Caki2 (cell line): ENCODE data around the gene SMAP2. TPM values are rescaled to one million over a fixed set of nuclear protein-coding genes. Genes with fewer than 3 reads are reported as not detected.
"Not testable (repeated sequence)": the region's sequence is repeated elsewhere in the genome, so short reads cannot be mapped to it uniquely, and the experiment has no call there.

Source experiments
- DNase-seq: peaks from one replicate; pipeline ENCODE4 v3.0.0-alpha.2; 2015; ENCODE audit warnings: low read depth
- in situ Hi-C: cut with HindIII; loops from 2 replicates; pipeline ENCODE4 v1.10.0; 2016; ENCODE audit warnings: low sequenced_read_pairs, low pct_unique_long_range_greater_than_20kb, mixed read lengths
- total RNA-seq: library from RNA; depleted of rRNA; stranded (reverse); fragments of >200 nt; shearing (Covaris generic); gene quantifications from 2 replicates; pipeline ENCODE4 v1.2.3, GENCODE V29; 2014; ENCODE audit warnings: low replicate concordance; rRNA removed

The SMAP2 gene
- total RNA-seq, result 12.2 and 18.9 TPM in 2 replicates

DNA sequence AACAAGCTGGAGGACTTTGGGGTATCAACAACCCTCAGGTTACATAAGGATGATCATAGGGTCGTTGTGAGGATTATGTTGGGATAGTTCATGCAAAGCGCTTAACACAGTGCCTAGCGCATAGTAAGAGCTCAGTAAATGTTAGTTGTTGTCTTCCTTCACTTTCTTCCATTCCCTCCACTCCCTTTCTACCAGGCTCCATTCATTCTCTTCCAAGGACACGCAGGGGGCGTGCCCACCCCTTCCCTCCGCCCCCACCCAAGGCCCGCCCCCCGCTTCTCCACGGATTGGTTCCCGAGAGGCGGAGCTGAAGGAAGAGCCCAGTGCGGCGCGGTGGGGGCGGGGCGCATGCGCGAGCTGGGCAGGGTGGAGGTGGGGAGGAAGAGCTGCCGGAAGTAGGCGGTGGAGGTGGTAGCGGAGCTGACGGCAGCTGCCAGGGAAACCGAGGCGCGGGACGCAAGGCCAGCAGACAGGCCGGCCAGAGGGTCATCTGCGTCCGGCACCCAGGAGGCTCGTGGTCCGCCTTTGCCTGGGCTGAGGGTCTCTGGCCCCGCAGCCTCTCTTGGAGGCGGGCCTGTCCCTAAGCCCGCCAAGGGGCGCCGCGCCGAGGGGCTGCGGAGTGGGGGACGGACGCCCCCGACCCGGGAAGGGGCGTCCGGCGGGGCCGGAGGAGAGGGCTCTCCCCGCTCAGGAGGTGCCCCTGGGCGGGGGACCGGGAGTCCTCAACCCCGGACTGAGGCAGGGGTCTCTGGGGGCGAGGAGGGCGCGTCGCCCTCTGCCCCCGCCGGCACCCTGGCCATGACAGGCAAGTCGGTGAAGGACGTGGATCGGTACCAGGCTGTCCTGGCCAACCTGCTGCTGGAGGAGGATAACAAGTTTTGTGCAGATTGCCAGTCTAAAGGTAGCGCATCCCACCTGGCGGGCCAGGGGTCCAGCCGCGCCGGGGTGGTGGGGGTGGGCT lies at the start of gene SMAP2:
SMAP2 (plus strand) TSS at position 405 of the 961 bp plus-strand sequence; CDS start at position 799, 394 bp downstream.
- in situ Hi-C loops, result no loop called here
- peak; percentile 80 for DNase-seq

DNA sequence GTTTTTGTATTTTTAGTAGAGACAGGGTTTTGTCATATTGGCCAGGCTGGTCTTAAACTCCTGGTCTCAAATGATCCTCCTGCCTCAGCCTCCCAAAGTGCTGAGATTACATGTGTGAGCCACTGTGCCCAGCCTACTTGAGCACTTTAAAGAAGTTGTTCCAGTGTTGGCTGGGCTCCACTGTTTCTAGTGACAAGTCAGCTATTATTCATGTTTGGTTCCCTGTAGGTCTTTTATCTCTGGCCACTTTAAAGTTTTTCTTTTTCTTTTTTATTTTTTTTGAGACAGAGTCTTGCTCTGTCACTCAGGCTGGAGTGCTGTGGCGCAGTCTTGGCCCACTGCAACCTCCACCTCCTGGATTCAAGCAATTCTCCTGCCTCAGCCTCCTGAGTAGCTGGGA lies 42.1 kb upstream of the SMAP2 start:
- DNase-seq, in situ Hi-C loops: not testable (repeated sequence)

DNA sequence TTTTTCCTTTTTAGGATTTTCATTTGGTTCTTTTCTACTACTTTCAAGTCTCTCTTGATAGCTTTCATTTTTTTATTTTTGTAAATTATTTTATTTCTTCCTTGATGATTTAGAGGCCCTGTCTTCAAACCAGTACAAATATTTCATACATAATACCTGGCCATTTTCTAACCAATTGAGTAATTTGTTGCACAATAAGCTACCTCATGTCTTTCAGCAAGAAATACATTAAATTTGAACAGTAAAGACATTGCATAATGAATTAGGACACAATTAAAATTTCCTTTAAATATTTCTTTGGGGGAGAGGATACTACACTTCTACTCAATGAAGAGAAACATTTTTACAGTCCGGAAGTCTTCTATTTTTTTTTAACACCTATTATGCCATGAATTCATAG lies 40.8 kb upstream of the SMAP2 start:
- in situ Hi-C loops, result no loop called here

DNA sequence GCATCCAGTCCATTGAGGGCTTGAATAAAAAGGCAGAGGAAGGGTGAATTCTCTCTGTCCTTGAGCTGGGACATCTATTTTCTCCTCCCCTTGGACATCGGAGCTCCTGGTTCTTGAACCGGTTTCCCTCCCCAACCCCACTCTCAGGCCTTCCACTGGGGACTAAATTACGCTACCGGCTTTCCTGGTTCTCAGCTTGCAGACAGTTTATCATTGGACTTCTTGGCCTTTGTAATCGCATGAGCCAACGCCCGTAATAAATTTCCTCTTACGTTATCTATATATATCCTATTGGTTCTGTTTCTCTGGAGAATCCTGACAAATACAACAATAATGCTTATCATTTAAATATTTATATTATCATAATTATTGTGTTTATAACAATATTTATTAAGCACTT lies 36.1 kb upstream of the SMAP2 start:
- in situ Hi-C loops, result no loop called here

More for the DNA sequence above, 40.8 kb upstream of the SMAP2 start:
- DNase-seq, result no peak

DNA sequence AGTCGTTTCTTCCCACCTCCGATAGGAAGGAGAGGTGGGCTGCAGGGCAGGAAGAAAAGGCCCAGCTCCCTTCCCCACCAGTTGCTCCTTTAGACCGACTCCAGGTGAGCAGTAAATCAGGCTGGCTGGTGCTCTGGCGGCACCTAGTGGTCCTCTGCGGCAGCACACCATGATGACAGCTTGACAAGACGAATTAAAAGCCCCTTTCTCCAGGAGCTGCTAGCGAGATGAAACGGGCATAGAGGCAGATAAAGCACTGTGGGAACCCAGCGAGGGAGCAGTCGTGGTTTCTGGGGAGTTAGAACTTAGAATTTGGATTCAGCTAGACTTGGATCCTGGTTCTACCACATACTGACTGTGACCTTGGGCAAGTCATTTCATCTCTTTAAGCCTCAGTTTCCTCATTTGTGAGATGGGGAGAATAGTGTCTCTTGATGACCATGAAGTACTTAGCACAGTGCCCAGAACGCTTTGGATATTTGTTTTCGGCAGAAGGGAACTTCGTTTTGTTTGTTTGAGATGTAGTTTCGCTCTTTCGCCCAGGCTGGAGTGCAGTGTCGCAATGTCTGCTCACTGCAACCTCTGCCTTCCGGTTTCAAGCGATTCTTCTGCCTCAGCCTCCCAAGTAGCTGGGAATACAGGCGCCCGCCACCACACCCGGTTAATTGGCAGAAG lies 34.6 kb upstream of the SMAP2 start:
- peak; percentile 65 for DNase-seq
- in situ Hi-C loops, result no loop called here

More for the DNA sequence above, 36.1 kb upstream of the SMAP2 start:
- DNase-seq, result no peak

DNA sequence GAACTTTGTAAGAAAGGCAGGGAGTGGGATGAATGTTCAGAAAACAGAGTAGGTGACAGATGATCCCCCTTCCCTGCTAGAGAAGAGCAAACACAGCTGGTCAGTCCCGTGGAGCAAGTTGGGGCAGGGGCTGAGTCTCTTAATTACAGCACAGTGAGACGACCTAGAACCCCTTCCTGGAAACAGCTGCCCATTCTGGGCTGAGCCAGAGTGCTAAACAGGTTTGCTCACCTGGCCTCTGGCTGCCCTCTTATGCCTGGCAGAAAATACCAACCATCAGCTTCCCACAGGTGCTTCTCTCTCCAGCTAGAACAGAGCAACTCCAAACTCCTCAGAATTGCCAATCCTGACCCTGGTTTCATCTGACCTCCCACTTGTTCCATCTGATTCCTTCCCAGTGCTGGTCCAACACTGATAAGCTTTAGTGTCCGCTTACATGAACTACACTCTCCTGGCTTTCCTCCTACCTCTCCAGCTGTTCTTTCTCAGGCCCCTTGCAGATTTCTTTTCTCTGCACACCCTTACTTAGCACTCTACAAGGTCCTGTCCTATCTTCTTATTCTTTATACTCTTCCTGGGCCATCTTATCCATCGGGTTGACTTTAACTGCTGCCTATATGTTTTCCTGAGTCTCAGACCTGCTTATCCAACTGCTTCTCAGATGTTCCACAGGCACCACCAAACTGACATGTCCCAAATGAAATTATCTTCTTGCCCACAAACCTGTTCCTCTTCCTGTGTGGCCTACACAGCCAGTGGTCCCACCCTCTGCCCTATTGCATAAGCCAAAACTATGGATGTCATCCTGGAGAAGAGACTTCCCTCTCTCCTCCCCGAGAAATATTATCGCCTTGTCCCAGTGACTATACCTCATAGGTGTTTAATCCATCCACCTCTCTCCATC lies 33.9 kb upstream of the SMAP2 start:
- in situ Hi-C loops, result no loop called here
- no peak for DNase-seq

DNA sequence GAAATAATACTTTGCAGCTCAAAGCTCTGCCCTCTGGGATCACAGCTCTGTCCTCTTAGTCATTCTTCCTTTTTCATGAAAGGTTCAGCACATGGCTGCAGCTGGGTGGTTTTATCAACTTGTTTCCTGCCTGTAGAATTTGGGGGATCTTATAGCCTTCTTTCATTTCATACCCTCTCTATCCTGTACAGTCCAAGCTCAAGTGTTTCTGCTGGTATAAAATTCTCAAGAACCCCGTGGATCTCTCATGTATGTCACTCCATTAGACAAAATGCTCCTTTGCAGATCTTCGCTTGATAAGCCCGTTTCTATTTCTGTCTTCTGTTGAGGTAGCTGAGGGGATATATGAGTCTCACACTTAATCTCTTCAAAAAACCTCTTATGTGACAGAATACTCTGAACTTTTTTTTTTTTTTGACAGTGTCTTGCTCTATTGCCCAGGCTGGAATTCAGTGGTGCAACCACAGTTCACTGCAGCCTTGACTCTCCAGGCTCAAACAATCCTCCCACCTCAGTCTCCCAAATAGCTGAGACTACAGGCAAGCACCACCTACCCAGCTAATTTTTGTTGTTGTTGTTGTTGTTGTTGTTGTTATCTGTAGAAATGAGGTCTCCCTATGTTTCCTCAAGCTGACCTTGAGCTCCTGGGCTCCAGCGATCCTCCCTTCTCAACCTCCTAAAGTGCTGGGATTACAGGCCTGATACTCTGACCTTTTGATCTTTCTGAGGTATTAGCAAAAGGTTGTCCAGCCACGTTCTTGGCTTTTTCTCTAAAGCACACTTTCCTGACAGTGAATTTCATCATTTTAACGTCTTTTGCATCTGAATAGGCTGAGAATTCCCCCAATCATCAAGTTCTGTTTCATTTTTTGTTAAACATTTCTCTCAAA lies 31.8 kb upstream of the SMAP2 start:
- no peak for DNase-seq
- in situ Hi-C loops, result no loop called here

DNA sequence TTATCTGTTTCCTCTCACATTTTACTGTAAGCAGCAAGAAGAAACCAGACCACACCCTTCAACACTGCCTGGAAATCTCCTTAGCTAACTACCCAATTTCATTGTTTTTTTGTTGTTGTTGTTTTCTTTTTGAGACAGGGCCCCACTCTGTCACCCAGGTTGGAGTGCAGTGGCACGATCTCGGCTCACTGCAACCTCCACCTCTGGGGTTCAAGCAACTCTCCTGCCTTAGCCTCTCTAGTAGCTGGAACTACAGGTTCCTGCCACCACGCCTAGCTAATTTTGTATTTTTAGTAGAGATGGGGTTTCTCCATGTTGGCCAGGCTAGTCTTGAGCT lies 31.2 kb upstream of the SMAP2 start:
- in situ Hi-C loops, DNase-seq: not testable (repeated sequence)

DNA sequence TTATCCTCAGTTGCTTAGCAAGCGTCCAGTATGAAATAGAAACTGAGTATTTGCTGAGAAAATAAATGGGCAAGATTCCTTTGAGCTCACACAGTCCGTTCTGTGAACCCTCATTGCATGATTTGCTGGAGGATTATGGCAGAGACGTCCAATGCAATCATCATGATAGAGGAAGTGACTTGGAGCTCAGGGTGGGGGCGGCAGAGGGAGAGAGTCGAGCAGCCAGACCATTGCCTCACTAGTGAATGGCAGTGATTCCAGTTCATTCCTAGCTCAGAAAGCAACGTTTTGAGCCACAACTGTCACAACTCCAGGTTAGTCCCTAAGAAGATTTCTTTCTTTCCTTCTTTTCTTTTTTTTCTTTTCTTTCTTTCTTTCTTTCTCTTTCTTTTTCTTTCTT lies 28.9 kb upstream of the SMAP2 start:
- DNase-seq, result no peak
- in situ Hi-C loops, result no loop called here

DNA sequence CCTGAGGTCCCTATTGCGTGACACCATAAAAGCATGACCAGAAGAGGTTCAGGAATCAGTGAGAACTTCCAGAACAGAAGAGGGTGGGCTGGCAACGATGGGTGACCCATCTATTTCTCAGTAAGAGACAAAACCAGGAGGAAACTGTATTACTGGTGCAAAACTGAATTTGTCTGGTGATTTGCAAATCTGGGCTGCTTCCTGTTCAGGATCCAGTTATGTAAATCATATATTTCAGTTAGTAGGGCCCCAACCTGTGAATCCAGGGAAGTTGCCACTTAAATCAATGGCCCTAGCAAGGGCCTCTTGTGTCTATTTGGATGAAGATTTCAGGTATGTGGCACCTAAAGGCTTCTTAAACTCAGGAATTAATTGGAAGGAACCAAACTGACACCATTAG lies 23.1 kb upstream of the SMAP2 start:
- no peak for DNase-seq
- in situ Hi-C loops, result no loop called here

DNA sequence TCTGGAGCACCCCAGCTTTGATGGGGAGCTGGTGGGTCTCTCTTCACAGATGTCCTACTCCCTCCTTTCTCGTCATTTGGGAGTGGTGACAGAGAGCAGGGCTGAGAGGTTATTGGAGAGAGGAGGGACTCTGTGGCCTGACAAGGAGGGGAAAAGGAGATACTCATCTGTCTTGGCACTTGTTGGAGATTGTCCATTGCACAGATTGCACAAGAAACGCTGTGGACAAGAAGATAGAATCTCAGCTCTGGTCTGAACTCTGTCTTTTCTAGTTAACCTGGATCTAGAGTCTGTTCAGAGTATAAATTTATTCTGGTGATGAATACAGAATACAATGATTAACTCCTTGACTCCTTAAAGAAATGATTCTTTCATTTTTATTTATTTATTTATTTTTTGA lies 22.4 kb upstream of the SMAP2 start:
- DNase-seq, result no peak
- in situ Hi-C loops, result no loop called here

DNA sequence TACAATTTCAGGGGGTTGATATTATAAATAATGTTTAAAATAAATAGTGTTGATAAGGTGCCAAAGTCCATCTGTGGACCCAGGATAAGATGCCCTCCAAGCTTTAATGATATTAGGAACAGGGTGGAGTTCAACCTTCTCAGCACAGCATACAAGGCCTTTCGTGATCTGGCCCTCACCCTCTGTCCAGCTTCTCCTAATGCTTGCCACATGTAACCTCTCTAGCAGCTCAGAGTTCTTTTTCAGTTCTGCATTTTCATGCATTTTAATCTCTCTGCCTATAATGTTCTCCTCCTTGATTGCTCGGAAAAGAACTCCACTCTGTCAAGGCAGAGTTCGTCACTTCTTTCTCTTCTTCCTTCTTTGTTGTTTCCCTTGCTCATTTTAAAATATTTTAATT lies 21.4 kb upstream of the SMAP2 start:
- no peak for DNase-seq
- in situ Hi-C loops, result no loop called here

DNA sequence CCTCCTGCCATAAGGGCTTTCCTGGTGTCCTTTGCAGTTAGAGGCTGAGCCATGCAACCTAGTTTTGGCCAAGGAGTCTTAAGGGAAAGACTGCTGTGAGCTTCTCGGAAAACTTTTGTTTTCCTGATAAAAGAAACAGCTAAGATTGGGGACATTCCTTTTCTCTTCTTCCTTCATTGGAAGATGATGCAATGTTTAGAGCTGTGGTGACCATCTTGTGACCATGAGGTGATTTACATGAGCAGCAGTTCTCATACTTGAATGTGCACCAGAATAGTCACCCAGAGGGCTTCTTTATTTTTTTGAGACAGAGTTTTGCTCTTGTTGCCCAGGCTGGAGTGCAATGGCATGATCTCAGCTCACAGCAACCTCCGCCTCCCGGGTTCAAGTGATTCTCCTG lies 20.4 kb upstream of the SMAP2 start:
- no peak for DNase-seq
- in situ Hi-C loops, result no loop called here

DNA sequence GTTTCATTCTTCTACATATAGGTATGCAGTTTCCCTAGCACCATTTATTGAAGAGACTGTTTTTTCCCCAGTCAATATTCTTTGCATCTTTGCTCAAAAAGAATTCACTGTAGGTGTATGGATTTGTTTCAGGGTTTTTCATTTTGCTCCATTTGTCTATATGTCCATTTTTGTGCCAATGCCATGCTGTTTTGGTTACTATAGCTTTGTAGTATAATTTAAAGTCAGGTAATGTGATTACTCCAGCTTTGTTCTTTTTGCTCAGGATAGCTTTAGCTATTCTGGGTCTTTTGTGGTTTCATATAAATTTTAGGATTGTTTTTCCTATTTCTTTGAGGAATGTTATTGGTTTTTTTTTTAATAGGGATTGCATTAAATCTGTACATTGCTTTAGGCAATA lies 15.9 kb upstream of the SMAP2 start:
- in situ Hi-C loops, result no loop called here

DNA sequence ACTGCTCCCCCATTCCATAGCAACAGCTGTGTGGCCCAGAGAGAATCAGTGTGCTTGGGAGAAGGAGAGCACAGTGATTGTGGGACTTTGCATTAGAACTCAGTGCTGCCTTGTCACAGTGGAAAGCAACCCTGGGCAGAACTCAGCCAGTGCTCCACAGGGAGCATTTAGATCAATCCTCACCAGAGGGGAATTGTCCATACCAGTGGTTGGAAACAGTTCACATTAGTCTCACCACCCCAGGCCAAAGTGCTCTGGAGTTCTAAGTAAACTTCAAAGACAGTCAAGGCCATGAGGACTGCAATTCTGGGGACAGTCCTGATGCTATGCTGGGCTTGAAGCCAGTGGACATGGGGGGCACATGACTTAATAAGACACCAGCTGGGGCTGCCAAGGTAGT lies 12.9 kb upstream of the SMAP2 start:
- in situ Hi-C loops, result no loop called here
- no peak for DNase-seq

More for the DNA sequence above, 15.9 kb upstream of the SMAP2 start:
- DNase-seq, result no peak

DNA sequence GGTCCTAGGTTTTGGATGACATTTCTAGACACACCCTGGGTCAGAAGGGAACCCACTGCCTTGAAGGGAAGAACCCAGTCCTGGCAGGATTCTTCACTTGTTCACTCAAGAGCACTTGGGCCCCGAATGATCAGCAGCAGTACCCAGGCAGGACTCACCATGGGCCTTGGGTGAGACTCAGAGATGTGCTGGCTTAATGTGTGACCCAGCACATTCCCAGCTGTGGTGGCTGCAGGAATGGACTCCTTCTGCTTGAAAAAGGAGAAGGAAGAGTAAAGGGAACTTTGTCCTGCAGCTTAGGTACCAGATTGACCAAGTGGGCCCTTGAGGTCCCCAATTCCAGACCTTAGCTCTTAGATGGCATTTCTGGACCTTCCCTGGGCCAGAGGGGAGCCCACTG lies 12.3 kb upstream of the SMAP2 start:
- DNase-seq, result no peak
- in situ Hi-C loops, result no loop called here

DNA sequence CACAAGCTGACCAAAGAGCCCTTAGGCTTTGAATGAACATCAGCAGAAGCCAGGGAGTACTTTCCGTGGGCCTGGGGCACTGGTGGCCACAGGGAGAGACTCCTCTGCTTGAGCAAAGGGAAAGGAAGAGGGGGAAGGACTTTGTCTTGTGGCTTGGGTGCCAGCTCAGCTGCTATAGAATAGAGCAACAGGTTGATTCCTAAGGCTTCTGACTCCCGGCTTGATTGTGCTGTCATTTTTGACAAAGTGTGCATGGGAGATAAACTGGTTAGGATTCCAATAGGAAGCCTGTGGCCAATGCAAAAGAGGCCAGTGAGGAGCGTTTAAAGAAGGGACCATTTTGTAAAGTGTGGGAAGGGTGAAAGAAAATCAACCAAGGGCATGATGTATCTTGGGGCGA lies 11.9 kb upstream of the SMAP2 start:
- in situ Hi-C loops, result no loop called here
- DNase-seq, result no peak

DNA sequence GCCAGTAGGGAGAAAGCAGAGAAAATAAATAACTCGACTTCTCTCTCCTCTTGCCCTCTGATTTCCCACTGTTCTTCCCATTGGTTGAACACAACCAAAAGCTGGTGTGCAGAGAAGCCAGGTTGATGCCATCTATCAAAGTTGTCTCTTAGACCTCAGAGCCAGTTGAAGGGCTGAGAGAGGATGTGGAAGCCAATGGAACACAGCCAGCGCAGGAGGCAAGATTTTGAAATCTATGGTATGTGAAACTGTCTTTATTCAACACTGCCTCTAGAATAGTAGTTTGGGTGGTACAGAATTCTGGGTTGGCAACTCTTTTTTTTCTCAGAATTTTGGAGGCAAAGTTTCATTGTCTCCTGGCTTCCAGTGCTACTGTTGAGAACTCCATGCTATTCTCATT lies 11.3 kb upstream of the SMAP2 start:
- in situ Hi-C loops, result no loop called here

More for the DNA sequence above, 11.3 kb upstream of the SMAP2 start:
- no peak for DNase-seq
